Progenitor cell of endocrine pancreas (in vitro differentiated cells): ENCODE results near the gene LIN54. TPM values are rescaled to one million over a fixed set of nuclear protein-coding genes. Genes with fewer than 3 reads are reported as not detected.

ENCODE experiments used
- DNase-seq: peaks from one replicate; pipeline ENCODE4 v3.0.0; 2021; ENCODE audit warnings: low spot score; ENCODE audit not compliant: unreplicated experiment
- H3K27ac Mint-ChIP-seq: 2 replicates; pipeline ENCODE4 v1.8.0; 2021; ENCODE audit warnings: mild to moderate bottlenecking, moderate library complexity, mixed read lengths
- H3K27me3 Mint-ChIP-seq: 2 replicates; pipeline ENCODE4 v1.8.0; 2021; ENCODE audit warnings: mixed read lengths
- H3K36me3 Mint-ChIP-seq: 2 replicates; pipeline ENCODE4 v1.8.0; 2022; ENCODE audit warnings: mixed read lengths; ENCODE audit not compliant: insufficient read depth
- H3K4me1 Mint-ChIP-seq: 2 replicates; pipeline ENCODE4 v1.8.0; 2021; ENCODE audit warnings: low read depth, mixed read lengths
- H3K4me3 Mint-ChIP-seq: 2 replicates; pipeline ENCODE4 v1.8.0; 2021; ENCODE audit warnings: low read depth, mild to moderate bottlenecking, moderate library complexity, mixed read lengths
- H3K9me3 Mint-ChIP-seq: 2 replicates; pipeline ENCODE4 v1.8.0; 2021; ENCODE audit warnings: low read depth, mixed read lengths
- CTCF ChIP-seq: fragments of 200-600 bp; sonication (generic); IDR thresholded peaks from one replicate; pipeline ENCODE4 v1.5.0; 2021; ENCODE audit warnings: antibody characterized with exemption, mild to moderate bottlenecking; ENCODE audit not compliant: unreplicated experiment
- total RNA-seq: library from RNA; stranded (reverse); gene quantifications from 2 replicates; pipeline ENCODE4 v1.2.1, GENCODE V29; 2021

The LIN54 gene
- total RNA-seq, 1 donor from 2014 or later, result 19.6 TPM

- Mint-ChIP-seq H3K36me3 (peaks cover 9% of the 10 kb centered on the region), H3K4me3 (no peak overlapping the region), H3K9me3 (no peaks in the 10 kb centered on the region), H3K27ac (no peak overlapping the region), H3K27me3 (no peaks in the 10 kb centered on the region), H3K4me1 (no peaks in the 10 kb centered on the region)
- no peak for TF ChIP-seq CTCF
- no peak for DNase-seq
Observed at GRCh38 chr4:82954212-82954611, 56.4 kb downstream of the LIN54 start.

GRCh38 chr4:82951196-82951595 is 59.4 kb downstream of the LIN54 start:
- H3K36me3 Mint-ChIP-seq, result peaks cover 8% of the 10 kb centered on the region
- DNase-seq, result no peak
- no peak overlapping the region for H3K27ac Mint-ChIP-seq
- no peak for TF ChIP-seq CTCF
- no peaks in the 10 kb centered on the region for H3K27me3 Mint-ChIP-seq
- H3K9me3 Mint-ChIP-seq, result no peaks in the 10 kb centered on the region
- H3K4me3 Mint-ChIP-seq, result no peak overlapping the region
- H3K4me1 Mint-ChIP-seq, result no peaks in the 10 kb centered on the region

GRCh38 chr4:82948647-82949204 is 61.9 kb downstream of the LIN54 start:
- Mint-ChIP-seq H3K4me1 (no peaks in the 10 kb centered on the region), H3K36me3 (peaks cover 9% of the 10 kb centered on the region), H3K9me3 (no peaks in the 10 kb centered on the region), H3K27me3 (no peaks in the 10 kb centered on the region), H3K27ac (no peak overlapping the region), H3K4me3 (no peak overlapping the region)
- no peak for DNase-seq
- TF ChIP-seq CTCF, result no peak

- no peaks in the 10 kb centered on the region for H3K4me1 Mint-ChIP-seq
- DNase-seq, result no peak
- no peaks in the 10 kb centered on the region for H3K27me3 Mint-ChIP-seq
- H3K27ac Mint-ChIP-seq, result no peak overlapping the region
- no peak for TF ChIP-seq CTCF
- peaks cover 8% of the 10 kb centered on the region for H3K36me3 Mint-ChIP-seq
- H3K4me3 Mint-ChIP-seq, result no peak overlapping the region
- H3K9me3 Mint-ChIP-seq, result no peaks in the 10 kb centered on the region
Observed at GRCh38 chr4:82947498-82947897, 63.1 kb downstream of the LIN54 start.

GRCh38 chr4:82939414-82939813 is 71.2 kb downstream of the LIN54 start:
- Mint-ChIP-seq H3K27me3 (no peaks in the 10 kb centered on the region), H3K9me3 (no peaks in the 10 kb centered on the region), H3K4me3 (no peak overlapping the region), H3K36me3 (peaks cover 19% of the 10 kb centered on the region), H3K4me1 (no peaks in the 10 kb centered on the region), H3K27ac (no peak overlapping the region)
- no peak for TF ChIP-seq CTCF
- DNase-seq, result no peak
